Stimulated activated CD4-positive, alpha-beta T cell treated with anti-CD3 and anti-CD28 coated beads, Interleukin-12 subunit alpha, Interleukin-12 subunit beta, amount 100 ng/mL, for 24 hours (primary cell): ENCODE results near the gene TSPAN32.
"Not testable (repeated sequence)": the region's sequence is repeated elsewhere in the genome, so short reads cannot be mapped to it uniquely, and the experiment has no call there.

Experiments
- DNase-seq, 2 experiments: peaks; one replicate each; pipeline ENCODE4 v3.0.0-alpha.2; 2020; ENCODE audit warnings: low read depth in 2 of 2

The TSPAN32 gene

DNA sequence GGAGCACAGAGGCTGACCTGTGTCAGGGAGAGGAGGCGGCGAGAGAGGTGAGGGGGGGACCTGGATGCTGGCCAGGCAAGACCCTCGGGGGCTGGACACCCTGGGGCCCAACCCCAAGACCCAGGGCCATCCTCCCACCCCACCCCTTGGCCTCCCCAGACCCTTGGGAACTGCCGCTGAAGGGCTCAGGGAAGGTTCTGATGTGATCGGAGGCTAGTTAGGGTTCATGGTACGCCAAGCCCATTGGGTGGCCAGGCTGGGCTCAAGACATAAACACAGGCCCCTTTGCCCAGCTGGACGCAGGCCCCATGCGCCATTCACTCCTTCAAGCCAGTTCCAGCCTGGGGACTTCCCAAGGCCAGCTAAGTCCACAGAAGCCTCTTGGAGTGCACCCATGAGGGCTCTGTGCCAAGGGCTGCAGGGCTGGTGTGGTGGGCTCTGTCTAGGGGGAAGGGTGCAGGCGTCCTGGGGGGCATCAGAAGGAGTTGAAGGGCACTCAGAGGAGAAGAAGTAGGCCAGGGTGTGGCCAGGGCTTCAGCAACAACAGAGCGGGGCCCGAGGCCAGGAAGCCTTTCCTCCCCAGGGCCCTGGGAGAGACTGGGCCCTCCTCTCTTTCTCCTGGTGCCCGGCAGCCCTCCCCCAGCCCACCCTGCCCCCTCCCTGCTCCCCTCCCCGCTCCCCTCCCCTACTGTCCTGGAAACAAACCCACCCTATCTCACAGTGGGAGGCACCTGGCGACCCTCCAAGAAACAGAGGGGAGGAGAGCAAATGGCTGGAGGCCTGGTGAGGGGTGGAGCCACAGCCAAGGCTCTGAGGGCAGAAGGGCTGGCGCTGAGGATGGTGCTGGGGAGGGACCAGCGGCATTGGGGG lies 12.9 kb downstream of the TSPAN32 start:
- DNase-seq, result no peak

- no peak for DNase-seq
These were observed 13.8 kb downstream of the TSPAN32 start for GRCh38 chr11:2315395-2316168.

- DNase-seq, result no peak
These were observed 14.6 kb downstream of the TSPAN32 start for GRCh38 chr11:2316169-2316962.

GRCh38 chr11:2316963-2317244 lies 15.1 kb downstream of the TSPAN32 start:
- no peak for DNase-seq

GRCh38 chr11:2317354-2318050 lies 15.7 kb downstream of the TSPAN32 start:
- DNase-seq, result no peak

DNA sequence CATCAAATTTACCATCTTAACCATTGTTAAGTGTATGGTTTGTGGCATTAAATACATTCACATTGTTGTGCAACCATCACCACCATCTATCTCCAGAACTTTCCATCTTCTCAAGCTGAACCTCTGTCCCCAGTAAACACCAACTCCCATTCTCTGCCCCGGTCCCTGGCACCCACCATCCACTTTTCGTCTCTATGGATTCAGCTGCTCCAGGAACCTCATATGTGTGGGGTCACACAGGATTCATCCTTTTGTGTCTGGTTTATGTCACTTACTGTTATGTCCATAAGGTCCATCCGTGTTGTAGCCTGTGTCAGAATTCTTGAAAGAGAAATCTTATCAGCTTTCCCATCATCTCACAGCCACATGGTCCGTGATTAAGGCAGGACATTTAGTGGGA lies 16.3 kb downstream of the TSPAN32 start:
- DNase-seq, result no peak

- DNase-seq, result no peak
These were observed 16.9 kb downstream of the TSPAN32 start for GRCh38 chr11:2318707-2319106.

- DNase-seq, result no peak
These were observed 18.1 kb downstream of the TSPAN32 start for GRCh38 chr11:2319791-2320472.

DNA sequence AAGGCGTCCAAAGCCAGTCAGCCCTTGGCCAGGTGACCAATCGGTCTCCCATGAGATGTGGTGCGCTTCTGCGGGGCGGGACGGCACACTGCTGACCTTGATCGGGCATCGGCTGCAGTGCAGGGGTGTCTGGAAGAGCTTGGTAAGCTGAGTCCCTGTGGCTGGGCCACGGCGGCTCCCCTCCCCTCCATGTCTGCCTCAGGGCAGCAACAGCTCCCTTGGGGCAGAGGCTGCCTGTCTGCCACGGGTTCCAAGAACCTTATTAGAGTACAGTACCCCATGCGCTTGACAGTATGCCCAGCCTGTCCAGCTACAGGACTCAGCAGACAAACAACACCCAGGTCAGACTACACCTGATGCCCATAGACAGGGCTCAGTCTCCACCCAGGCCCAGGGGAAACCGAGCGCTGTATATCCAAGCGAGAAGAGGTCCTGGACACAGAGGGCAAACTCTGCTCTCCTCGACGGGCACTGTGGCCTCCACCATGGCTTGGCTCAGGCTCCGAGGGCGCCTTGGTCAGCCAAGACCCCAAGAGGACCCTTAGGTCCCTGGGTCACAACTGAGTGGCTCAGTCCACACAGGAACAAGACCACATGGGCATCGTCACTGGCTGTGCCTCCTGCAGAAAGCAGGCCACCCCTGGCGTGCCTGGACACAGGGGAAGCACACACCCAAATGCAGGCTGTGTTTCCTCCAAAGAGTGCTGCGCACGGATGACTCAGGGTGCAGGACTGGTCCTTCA lies 18.9 kb downstream of the TSPAN32 start:
- DNase-seq, result no peak

GRCh38 chr11:2321311-2321683 lies 19.5 kb downstream of the TSPAN32 start:
- no peak for DNase-seq

DNA sequence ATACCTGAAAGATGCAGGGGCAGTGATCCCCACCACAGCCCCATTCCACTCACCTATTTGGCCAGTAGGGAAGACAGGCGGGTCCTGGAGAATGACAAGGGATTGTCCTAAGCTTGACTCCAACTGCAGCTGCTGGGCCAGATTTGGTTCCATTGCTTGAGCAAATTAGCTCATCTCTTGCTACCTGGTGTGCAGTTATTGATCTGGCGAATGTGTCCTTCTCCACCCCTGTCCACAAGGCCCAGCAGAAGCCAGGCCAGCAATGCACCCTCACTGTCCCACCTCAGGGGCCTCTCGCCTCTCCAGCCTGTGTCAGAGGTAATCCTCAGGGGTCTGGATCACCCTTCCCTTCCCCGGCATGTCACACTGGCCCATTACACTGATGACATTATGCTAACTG lies 23.3 kb downstream of the TSPAN32 start:
- DNase-seq, result no peak

- DNase-seq, result no peak
These were observed 23.9 kb downstream of the TSPAN32 start for GRCh38 chr11:2325719-2326118.

DNA sequence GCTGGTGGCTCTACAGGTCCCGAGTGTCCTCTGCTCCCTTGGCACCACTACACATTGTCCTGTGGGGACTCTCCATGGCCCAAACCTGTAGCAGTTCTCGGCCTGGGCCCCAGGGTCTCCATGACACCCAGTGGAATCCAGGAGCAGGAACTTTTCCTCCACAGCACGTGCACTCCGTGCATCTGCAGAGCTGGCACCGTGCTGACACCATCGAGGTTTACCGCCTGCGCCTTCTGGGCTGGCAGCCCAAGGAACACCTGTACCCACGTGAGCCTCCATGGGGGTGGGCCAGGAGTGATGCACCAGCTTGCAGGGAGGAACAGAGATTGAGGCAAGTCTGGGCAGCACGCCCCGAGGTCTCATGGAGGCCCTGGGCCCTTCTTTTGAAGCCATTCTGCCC lies 25.2 kb downstream of the TSPAN32 start:
- DNase-seq, result no peak

GRCh38 chr11:2328021-2328420 lies 26.2 kb downstream of the TSPAN32 start:
- no peak for DNase-seq

DNA sequence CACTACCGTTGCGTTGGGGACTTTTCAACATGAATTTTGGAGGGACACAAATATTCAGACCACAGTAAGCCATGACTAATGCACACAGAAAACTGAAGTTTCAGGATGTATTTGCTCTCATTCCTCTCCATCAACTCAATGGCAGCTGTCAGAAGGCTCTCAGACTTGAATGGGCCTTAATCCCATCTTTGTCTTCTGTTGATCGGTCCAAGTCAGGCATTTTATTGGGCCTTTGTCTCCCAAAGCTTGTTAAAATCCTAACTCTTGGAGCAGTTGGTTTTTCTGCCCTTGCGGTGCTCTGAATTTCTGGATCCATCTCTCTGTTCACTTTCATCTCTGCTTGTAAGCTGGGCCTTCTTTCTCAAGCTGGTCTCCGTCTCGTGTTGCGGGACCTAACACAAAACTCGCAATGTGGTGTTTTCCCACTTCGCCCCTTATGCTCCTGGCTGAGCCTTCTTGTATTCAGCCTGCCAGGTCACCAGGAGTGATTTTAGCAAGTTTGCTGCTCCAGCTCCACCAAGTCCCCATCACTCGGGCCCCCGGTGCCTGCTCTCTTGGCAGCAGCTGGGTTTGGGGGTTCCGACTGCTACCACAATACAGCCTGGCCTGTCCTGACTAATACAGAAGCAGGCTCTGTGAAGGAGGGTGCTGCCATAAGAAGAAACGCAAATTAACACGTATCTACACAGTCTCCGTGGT lies 27.0 kb downstream of the TSPAN32 start:
- DNase-seq, result no peak

DNA sequence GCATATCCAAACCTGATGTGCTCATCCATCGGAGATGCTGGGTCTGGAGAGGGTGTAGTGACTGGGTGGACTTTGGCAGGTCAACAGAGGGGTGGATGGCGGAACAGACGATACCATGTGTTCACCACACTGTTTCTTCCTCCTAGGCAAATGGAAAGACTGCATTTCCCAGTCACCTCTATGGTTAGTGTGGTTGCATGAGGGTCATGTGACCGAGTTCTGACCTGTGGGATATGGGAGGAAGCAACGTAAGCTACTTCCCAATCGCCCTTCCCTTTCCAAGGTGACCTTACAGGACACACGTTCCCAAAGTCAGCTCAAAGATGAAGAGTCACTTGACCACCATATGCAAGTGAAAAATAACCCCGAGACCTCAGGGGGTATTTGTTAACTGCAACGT lies 27.7 kb downstream of the TSPAN32 start:
- DNase-seq, result no peak

- DNase-seq, result no peak
These were observed 28.9 kb downstream of the TSPAN32 start for GRCh38 chr11:2330696-2331095.

DNA sequence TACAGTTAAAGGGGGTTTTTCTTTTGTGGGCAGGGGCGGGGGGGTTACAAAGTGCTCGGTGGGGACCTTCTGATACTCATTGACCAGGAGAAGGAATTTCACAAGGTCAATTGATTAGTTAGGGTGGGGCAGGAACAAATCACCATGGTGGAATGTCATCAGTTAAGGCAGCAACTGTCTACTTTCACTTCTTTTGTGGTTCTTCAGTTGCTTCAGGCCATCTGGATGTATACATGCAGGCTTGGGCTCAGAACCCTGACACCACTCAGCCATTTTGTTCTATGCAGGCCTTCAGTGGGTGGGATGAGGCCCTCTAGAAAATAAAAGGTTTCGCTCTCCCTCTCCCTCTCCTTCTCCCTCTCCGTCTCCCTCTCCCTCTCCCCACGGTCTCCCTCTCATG lies 29.6 kb downstream of the TSPAN32 start:
- no peak for DNase-seq

DNA sequence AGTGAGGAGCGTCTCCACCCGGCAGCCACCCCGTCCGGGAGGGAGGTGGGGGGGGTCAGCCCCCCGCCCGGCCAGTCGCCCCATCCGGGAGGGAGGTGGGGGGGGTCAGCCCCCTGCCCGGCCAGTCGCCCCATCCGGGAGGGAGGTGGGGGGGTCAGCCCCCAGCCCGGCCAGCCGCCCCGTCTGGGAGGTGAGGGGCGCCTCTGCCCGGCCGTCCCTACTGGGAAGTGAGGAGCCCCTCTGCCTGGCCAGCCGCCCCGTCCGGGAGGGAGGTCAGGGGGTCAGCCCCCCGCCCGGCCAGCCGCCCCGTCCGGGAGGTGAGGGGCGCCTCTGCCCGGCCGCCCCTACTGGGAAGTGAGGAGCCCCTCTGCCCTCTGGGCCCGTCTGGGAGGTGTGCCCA lies 30.8 kb downstream of the TSPAN32 start:
- not testable (repeated sequence) for DNase-seq
